NB4 (cell line): Measurements from ENCODE around the gene ZNF320.
A peak's percentile ranks its signal among the peaks of the same experiment; 100 is the strongest.
"Not testable (repeated sequence)": the region's sequence is repeated elsewhere in the genome, so short reads cannot be mapped to it uniquely, and the experiment has no call there.

Experiments
- DNase-seq: peaks from one replicate; pipeline ENCODE4 v3.0.0; 2010; ENCODE audit warnings: low read depth
- H3K4me3 ChIP-seq: one replicate; pipeline ENCODE4 v1.5.1; 2011; ENCODE audit warnings: mild to moderate bottlenecking, low read depth, low read length, moderate library complexity
- MAX ChIP-seq: IDR thresholded peaks from 2 replicates; pipeline ENCODE4 v1.6.1; 2011; ENCODE audit warnings: low read depth, low read length
- MYC ChIP-seq: IDR thresholded peaks from 2 replicates; pipeline ENCODE4 v1.6.1; 2011; ENCODE audit warnings: low read depth, low read length
- POLR2A ChIP-seq: IDR thresholded peaks from 2 replicates; pipeline ENCODE4 v1.6.1; 2011; ENCODE audit warnings: mild to moderate bottlenecking; ENCODE audit not compliant: insufficient read length; ENCODE audit errors: extremely low read depth
- TF ChIP-seq, protein P1 (sequence below): IDR thresholded peaks from one replicate; pipeline ENCODE4 v1.5.1; 2012; ENCODE audit warnings: low read depth, low read length

Gene ZNF320

GRCh38 chr19:52936151-52936953, 38.9 kb upstream of the ZNF320 start:
- peak; percentile 86 for DNase-seq
- H3K4me3 ChIP-seq: no peak overlapping the region
- TF ChIP-seq MYC (no peak), POLR2A (no peak), MAX (no peak)
- TF ChIP-seq, protein P1, sequence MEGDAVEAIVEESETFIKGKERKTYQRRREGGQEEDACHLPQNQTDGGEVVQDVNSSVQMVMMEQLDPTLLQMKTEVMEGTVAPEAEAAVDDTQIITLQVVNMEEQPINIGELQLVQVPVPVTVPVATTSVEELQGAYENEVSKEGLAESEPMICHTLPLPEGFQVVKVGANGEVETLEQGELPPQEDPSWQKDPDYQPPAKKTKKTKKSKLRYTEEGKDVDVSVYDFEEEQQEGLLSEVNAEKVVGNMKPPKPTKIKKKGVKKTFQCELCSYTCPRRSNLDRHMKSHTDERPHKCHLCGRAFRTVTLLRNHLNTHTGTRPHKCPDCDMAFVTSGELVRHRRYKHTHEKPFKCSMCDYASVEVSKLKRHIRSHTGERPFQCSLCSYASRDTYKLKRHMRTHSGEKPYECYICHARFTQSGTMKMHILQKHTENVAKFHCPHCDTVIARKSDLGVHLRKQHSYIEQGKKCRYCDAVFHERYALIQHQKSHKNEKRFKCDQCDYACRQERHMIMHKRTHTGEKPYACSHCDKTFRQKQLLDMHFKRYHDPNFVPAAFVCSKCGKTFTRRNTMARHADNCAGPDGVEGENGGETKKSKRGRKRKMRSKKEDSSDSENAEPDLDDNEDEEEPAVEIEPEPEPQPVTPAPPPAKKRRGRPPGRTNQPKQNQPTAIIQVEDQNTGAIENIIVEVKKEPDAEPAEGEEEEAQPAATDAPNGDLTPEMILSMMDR: no peak

- H3K4me3 ChIP-seq: no peak overlapping the region
- DNase-seq: peak; percentile 83
- TF ChIP-seq MYC (no peak), POLR2A (no peak), MAX (no peak)
- TF ChIP-seq, protein P1: no peak
These were observed 38.0 kb upstream of the ZNF320 start for GRCh38 chr19:52935434-52935833.

- DNase-seq, H3K4me3 ChIP-seq: not testable (repeated sequence)
These were observed 27.2 kb upstream of the ZNF320 start for GRCh38 chr19:52924641-52925040.

DNA sequence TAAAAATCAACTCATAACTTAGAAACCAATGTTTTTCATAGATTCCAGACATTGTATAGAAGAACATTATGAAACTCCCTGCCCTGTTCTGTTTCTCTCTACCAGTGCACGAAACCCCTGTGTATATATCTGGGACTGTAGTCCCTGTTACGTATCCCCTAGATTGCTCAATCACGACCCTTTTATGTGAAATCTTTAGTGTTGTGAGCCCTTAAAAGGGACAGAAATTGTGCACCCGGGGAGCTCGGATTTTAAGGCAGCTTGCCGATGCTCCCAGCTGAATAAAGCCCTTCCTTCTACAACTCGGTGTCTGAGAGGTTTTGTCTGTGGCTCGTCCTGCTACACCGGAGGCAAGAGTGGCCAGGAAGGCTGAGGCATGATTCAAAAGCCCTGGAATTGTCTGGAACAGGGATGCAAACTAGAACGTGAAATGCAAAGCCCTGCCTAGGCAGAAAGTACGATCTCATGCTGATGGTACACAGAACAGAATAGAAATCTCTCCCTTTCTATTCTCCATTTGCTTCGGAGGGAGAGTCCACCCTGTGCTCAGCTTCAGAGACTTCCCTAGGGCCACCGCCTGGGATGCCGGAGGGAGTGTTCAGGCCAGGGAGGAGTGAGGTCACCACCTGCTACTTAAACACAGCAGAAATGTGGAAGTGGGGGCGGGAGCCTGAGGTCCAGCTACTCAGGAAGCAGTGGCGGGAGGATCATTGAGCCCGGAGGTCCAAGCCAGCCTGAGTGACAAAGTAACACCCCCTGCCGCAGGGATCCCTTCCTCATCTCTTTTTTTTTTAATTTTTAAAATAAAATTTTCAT, 26.6 kb upstream of the ZNF320 start:
- TF ChIP-seq, protein P1: no peak
- TF ChIP-seq MAX: 0 out of 2 replicates have a peak, but pooled peaks have one; percentile 5
- peak overlapping the region; percentile 94 for H3K4me3 ChIP-seq
- DNase-seq: peak; percentile 89

DNA sequence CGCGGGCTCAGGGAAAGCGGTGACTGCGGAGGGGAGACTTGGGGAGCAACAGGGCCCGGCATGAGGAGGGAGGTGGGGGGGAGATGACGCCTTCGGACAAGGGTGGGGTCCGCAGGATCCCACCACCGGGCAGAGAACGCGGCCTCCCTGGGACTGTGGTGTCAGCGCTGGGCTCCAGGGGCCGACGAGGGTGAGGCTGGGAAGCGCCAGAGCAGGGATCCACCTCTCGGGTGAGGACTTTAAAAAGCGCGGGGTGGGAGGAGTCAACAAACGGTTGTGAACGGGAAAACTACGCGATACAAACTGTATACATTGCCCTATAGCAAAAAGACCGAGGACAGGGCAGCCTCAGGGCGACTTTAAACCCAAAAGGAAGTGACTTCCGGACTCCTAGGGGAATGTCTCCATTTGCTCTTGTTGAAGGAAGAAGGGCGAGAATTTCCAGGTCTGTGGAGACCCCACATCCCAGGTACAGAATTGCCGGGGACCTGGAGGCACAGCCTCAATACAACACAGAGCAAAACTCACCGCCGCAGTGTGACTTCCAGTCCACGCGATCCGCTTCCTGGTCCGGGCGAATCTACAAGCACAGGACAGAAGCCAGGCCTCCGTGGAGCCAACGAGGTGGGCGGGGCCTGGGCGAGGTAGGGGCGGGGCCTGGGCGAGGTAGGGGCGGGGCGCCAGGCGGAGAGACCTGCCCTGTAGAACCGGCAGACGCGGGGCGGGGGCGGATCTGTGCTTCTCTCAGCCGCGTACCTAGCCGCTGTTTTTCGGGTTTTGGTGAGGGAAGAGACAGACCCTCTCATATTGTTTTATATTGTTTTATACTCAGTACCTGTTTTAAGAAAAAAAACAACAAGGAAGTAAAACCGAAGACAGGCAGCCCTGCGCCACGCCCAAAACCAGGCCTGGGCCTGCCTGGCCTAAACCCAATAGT, 25.7 kb upstream of the ZNF320 start, which contains the start of gene ZNF888:
ZNF888 (minus strand) TSS at position 588 of the 937 bp plus-strand sequence. CDS start 5,555 bp downstream, outside the sequence.
- peak; percentile 92 for DNase-seq
- no peak; the same call in 1 of the 2 replicates for TF ChIP-seq MAX
- TF ChIP-seq POLR2A: peak; percentile 75
- TF ChIP-seq, protein P1: no peak
- TF ChIP-seq MYC: peak; percentile 51; the same call in 1 of the 2 replicates
- peak within 1 kb of the TSS; percentile 94 for H3K4me3 ChIP-seq
